Large intestine (tissue), 3 donors: Measurements from ENCODE around the gene GMDS. TPM values are rescaled to one million over a fixed set of nuclear protein-coding genes. Genes with fewer than 3 reads are reported as not detected.

Experiments used
- DNase-seq, 2 donors: peaks; one replicate each; pipeline versions ENCODE4 v3.0.0 to v3.0.0-alpha.2; 2013
- H3K27ac ChIP-seq: one replicate; pipeline ENCODE4 v1.5.1; 2013; ENCODE audit warnings: low read length
- H3K27me3 ChIP-seq: 2 replicates; pipeline ENCODE4 v1.6.1; 2013; ENCODE audit warnings: low read length; ENCODE audit not compliant: control insufficient read depth, insufficient read depth
- H3K36me3 ChIP-seq: 2 replicates; pipeline ENCODE4 v1.6.1; 2013; ENCODE audit warnings: low read length; ENCODE audit not compliant: control insufficient read depth, insufficient read depth
- H3K4me1 ChIP-seq: one replicate; pipeline ENCODE4 v1.6.1; 2013; ENCODE audit warnings: low read length; ENCODE audit not compliant: control insufficient read depth, insufficient read depth
- H3K4me3 ChIP-seq: one replicate; pipeline ENCODE4 v1.5.1; 2013; ENCODE audit warnings: low read length
- H3K9me3 ChIP-seq: one replicate; pipeline ENCODE4 v1.6.1; 2013; ENCODE audit warnings: mild to moderate bottlenecking, low read depth, low read length, moderate library complexity; ENCODE audit not compliant: control insufficient read depth
- WGBS: methylation state at CpG from one replicate; pipeline ENCODE4 v1.1.5; 2013; ENCODE audit warnings: low lambda C conversion rate; ENCODE audit not compliant: insufficient coverage; 5-methylcytosine and 5-hydroxymethylcytosine counted together
- polyA plus RNA-seq: library from polyadenylated mRNA; unstranded; fragments of 120-200 nt; gene quantifications from one replicate; pipeline ENCODE4 v1.2.1, GENCODE V29; 2013

The GMDS gene
- polyA plus RNA-seq, 1 donor: 58.9 TPM

- Histone ChIP-seq H3K4me1 (no peaks in the 10 kb centered on the region), H3K4me3 (no peak overlapping the region), H3K27me3 (no peaks in the 10 kb centered on the region), H3K9me3 (peaks cover 7% of the 10 kb centered on the region), H3K27ac (no peak overlapping the region), H3K36me3 (no peaks in the 10 kb centered on the region)
- 75% methylated on average over 4 of the region's 4 CpGs for WGBS
- no peak for DNase-seq
Measured at GRCh38 chr6:2007165-2007564, 238.2 kb downstream of the GMDS start.

- H3K9me3 ChIP-seq: peaks cover 2% of the 10 kb centered on the region
- no peaks in the 10 kb centered on the region for H3K27me3 ChIP-seq
- H3K36me3 ChIP-seq: no peaks in the 10 kb centered on the region
- H3K27ac ChIP-seq: no peak overlapping the region
- no peak overlapping the region for H3K4me3 ChIP-seq
- WGBS: 68% methylated on average over 3 of the region's 3 CpGs
- H3K4me1 ChIP-seq: no peaks in the 10 kb centered on the region
- DNase-seq: no peak
Measured at GRCh38 chr6:2004888-2005287, 240.5 kb downstream of the GMDS start.

- Histone ChIP-seq H3K36me3 (no peaks in the 10 kb centered on the region), H3K4me1 (no peaks in the 10 kb centered on the region), H3K9me3 (no peaks in the 10 kb centered on the region), H3K27ac (no peak overlapping the region), H3K27me3 (no peaks in the 10 kb centered on the region), H3K4me3 (no peak overlapping the region)
- DNase-seq: no peak
- 100% methylated on average over 1 of the region's 2 CpGs for WGBS
Measured at GRCh38 chr6:2000962-2001361, 244.4 kb downstream of the GMDS start.

- WGBS: 78% methylated on average over 1 of the region's 3 CpGs
Measured at GRCh38 chr6:1997702-1998101, 247.7 kb downstream of the GMDS start.

GRCh38 chr6:1995636-1996035 lies 249.8 kb downstream of the GMDS start:
- DNase-seq: no peak
- no CpG with 5 or more reads among the region's 2 CpGs for WGBS

More at GRCh38 chr6:1997702-1998101, 247.7 kb downstream of the GMDS start:
- Histone ChIP-seq H3K9me3 (no peaks in the 10 kb centered on the region), H3K4me3 (no peak overlapping the region), H3K27ac (no peak overlapping the region), H3K27me3 (no peaks in the 10 kb centered on the region), H3K36me3 (no peaks in the 10 kb centered on the region), H3K4me1 (no peaks in the 10 kb centered on the region)
- no peak for DNase-seq

GRCh38 chr6:1993042-1993441 lies 252.4 kb downstream of the GMDS start:
- Histone ChIP-seq H3K36me3 (no peaks in the 10 kb centered on the region), H3K27me3 (no peaks in the 10 kb centered on the region), H3K4me3 (no peak overlapping the region), H3K9me3 (no peaks in the 10 kb centered on the region), H3K27ac (no peak overlapping the region), H3K4me1 (no peaks in the 10 kb centered on the region)
- no peak for DNase-seq
- WGBS: 83% methylated on average over 1 of the region's 6 CpGs

More at GRCh38 chr6:1995636-1996035, 249.8 kb downstream of the GMDS start:
- Histone ChIP-seq H3K4me3 (no peak overlapping the region), H3K9me3 (no peaks in the 10 kb centered on the region), H3K36me3 (no peaks in the 10 kb centered on the region), H3K27ac (no peak overlapping the region), H3K27me3 (no peaks in the 10 kb centered on the region), H3K4me1 (no peaks in the 10 kb centered on the region)

- no peaks in the 10 kb centered on the region for H3K36me3 ChIP-seq
- no peak overlapping the region for H3K27ac ChIP-seq
- H3K4me1 ChIP-seq: no peaks in the 10 kb centered on the region
- WGBS: 100% methylated on average over 2 of the region's 6 CpGs
- H3K27me3 ChIP-seq: no peaks in the 10 kb centered on the region
- DNase-seq: no peak
- no peaks in the 10 kb centered on the region for H3K9me3 ChIP-seq
- H3K4me3 ChIP-seq: no peak overlapping the region
Measured at GRCh38 chr6:1991332-1991878, 254.0 kb downstream of the GMDS start.

- no peak for DNase-seq
- H3K27me3 ChIP-seq: no peaks in the 10 kb centered on the region
- peaks cover 5% of the 10 kb centered on the region for H3K9me3 ChIP-seq
- no CpG with 5 or more reads among the region's 3 CpGs for WGBS
- no peak overlapping the region for H3K27ac ChIP-seq
- no peaks in the 10 kb centered on the region for H3K4me1 ChIP-seq
- H3K36me3 ChIP-seq: no peaks in the 10 kb centered on the region
- H3K4me3 ChIP-seq: no peak overlapping the region
Measured at GRCh38 chr6:1988843-1989242, 256.6 kb downstream of the GMDS start.

GRCh38 chr6:1987640-1988039 lies 257.8 kb downstream of the GMDS start:
- H3K9me3 ChIP-seq: peaks cover 8% of the 10 kb centered on the region
- no peak overlapping the region for H3K4me3 ChIP-seq
- no peak for DNase-seq
- H3K4me1 ChIP-seq: no peaks in the 10 kb centered on the region
- no peaks in the 10 kb centered on the region for H3K36me3 ChIP-seq
- no peaks in the 10 kb centered on the region for H3K27me3 ChIP-seq
- no peak overlapping the region for H3K27ac ChIP-seq
- 0% methylated on average over 1 of the region's 2 CpGs for WGBS

GRCh38 chr6:1986454-1987243 lies 258.8 kb downstream of the GMDS start:
- Histone ChIP-seq H3K4me1 (no peaks in the 10 kb centered on the region), H3K36me3 (no peaks in the 10 kb centered on the region), H3K27me3 (no peaks in the 10 kb centered on the region), H3K4me3 (no peak overlapping the region), H3K9me3 (peaks cover 11% of the 10 kb centered on the region), H3K27ac (no peak overlapping the region)
- DNase-seq: no peak
- no CpG with 5 or more reads among the region's 1 CpG for WGBS
